HepG2 (cell line): ENCODE data around the gene TUBA8. TPM values are rescaled to one million over a fixed set of nuclear protein-coding genes. Genes with fewer than 3 reads are reported as not detected.

Experiments used
- AGO2 ChIP-seq: fragments of 200-400 bp; formaldehyde crosslinking; optimal IDR thresholded peaks from 2 replicates; pipeline ENCODE3; 2017; ENCODE audit warnings: mild to moderate bottlenecking, low read depth, low read length, moderate library complexity
- CTCF ChIP-seq: sonication (generic); formaldehyde crosslinking; IDR thresholded peaks from 2 replicates; pipeline ENCODE4 v1.5.0; 2020; ENCODE audit warnings: mild to moderate bottlenecking, missing genetic modification reagents, moderate library complexity
- EHMT2 ChIP-seq: fragments of 200-600 bp; sonication (generic); IDR thresholded peaks from 2 replicates; pipeline ENCODE4 v1.7.0; 2017; ENCODE audit warnings: antibody characterized with exemption, low read depth, low read length, borderline replicate concordance
- ISL2 ChIP-seq: sonication (generic); formaldehyde crosslinking; IDR thresholded peaks from 2 replicates; pipeline ENCODE4 v1.5.0; 2020; ENCODE audit warnings: missing genetic modification reagents
- KLF16 ChIP-seq, 2 experiments: sonication (generic) in 1 of 2; formaldehyde crosslinking in 1 of 2; IDR thresholded peaks; 2 replicates each; pipeline versions ENCODE4 v1.6.1 to v1.8.0; 2016 to 2023; ENCODE audit warnings: missing genetic modification reagents in 2 of 2, missing compliant biosample characterization in 1 of 2
- MAX ChIP-seq: IDR thresholded peaks from 2 replicates; pipeline ENCODE4 v1.6.1; 2012; ENCODE audit warnings: inconsistent platforms
- MED8 ChIP-seq: sonication (generic); formaldehyde crosslinking; IDR thresholded peaks from 2 replicates; pipeline ENCODE4 v1.8.1; 2023; ENCODE audit warnings: mild to moderate bottlenecking, missing genetic modification reagents; ENCODE audit not compliant: insufficient replicate concordance
- MXI1 ChIP-seq: IDR thresholded peaks from 3 replicates; pipeline ENCODE4 v1.6.1; 2012; ENCODE audit warnings: low read depth, low read length, inconsistent platforms, borderline replicate concordance
- RBM39 ChIP-seq: fragments of 200-400 bp; formaldehyde crosslinking; IDR thresholded peaks from one replicate; pipeline ENCODE4 v1.6.1; 2018; ENCODE audit warnings: antibody characterized with exemption, mild to moderate bottlenecking, low read depth, low read length; ENCODE audit not compliant: poor library complexity, severe bottlenecking
- SP4 ChIP-seq: sonication (generic); formaldehyde crosslinking; IDR thresholded peaks from 2 replicates; pipeline ENCODE4 v1.8.1; 2023; ENCODE audit warnings: mild to moderate bottlenecking, missing genetic modification reagents
- ZFP90 ChIP-seq: sonication (generic); formaldehyde crosslinking; IDR thresholded peaks from 2 replicates; pipeline ENCODE4 v1.8.0; 2022; ENCODE audit warnings: missing genetic modification reagents, mild to moderate bottlenecking, inconsistent platforms, borderline replicate concordance
- ZFP91 ChIP-seq: sonication (generic); formaldehyde crosslinking; IDR thresholded peaks from 2 replicates; pipeline ENCODE4 v1.9.0; 2022; ENCODE audit warnings: missing genetic modification reagents, mild to moderate bottlenecking, borderline replicate concordance
- ZNF251 ChIP-seq: sonication (generic); formaldehyde crosslinking; IDR thresholded peaks from 2 replicates; pipeline ENCODE4 v1.9.0; 2021; ENCODE audit warnings: mild to moderate bottlenecking, missing genetic modification reagents
- ZNF256 ChIP-seq: sonication (generic); formaldehyde crosslinking; conservative IDR thresholded peaks from 2 replicates; pipeline ENCODE4 v1.4.0; 2020; ENCODE audit warnings: missing genetic modification reagents
- ZNF260 ChIP-seq: sonication (generic); formaldehyde crosslinking; IDR thresholded peaks from 2 replicates; pipeline ENCODE4 v1.4.0; 2020; ENCODE audit warnings: missing genetic modification reagents, low read depth, mild to moderate bottlenecking, borderline replicate concordance
- ZNF414 ChIP-seq: sonication (generic); formaldehyde crosslinking; IDR thresholded peaks from 2 replicates; pipeline ENCODE4 v1.5.0; 2020; ENCODE audit warnings: missing genetic modification reagents
- ZNF709 ChIP-seq: sonication (generic); formaldehyde crosslinking; IDR thresholded peaks from 2 replicates; pipeline ENCODE4 v1.5.0; 2020; ENCODE audit warnings: mild to moderate bottlenecking, missing genetic modification reagents
- ZNF710 ChIP-seq: sonication (generic); formaldehyde crosslinking; IDR thresholded peaks from 2 replicates; pipeline ENCODE4 v1.5.0; 2020; ENCODE audit warnings: mild to moderate bottlenecking, missing genetic modification reagents, borderline replicate concordance
- ZNF737 ChIP-seq: sonication (generic); formaldehyde crosslinking; IDR thresholded peaks from 2 replicates; pipeline ENCODE4 v1.5.0; 2020; ENCODE audit warnings: missing genetic modification reagents, mild to moderate bottlenecking, borderline replicate concordance
- ZNF788 ChIP-seq: sonication (generic); formaldehyde crosslinking; IDR thresholded peaks from 2 replicates; pipeline ENCODE4 v1.5.0; 2020; ENCODE audit warnings: mild to moderate bottlenecking, missing genetic modification reagents, borderline replicate concordance
- ZSCAN20 ChIP-seq: sonication (generic); formaldehyde crosslinking; IDR thresholded peaks from 2 replicates; pipeline ENCODE4 v1.4.0; 2020; ENCODE audit warnings: missing genetic modification reagents, mild to moderate bottlenecking, borderline replicate concordance
- ZSCAN25 ChIP-seq: sonication (generic); formaldehyde crosslinking; IDR thresholded peaks from 2 replicates; pipeline ENCODE4 v1.8.0; 2022; ENCODE audit warnings: mild to moderate bottlenecking, missing genetic modification reagents
- polyA plus RNA-seq, 8 experiments: library from polyadenylated mRNA; depleted of rRNA in 3 of 8; stranded (reverse) in 7 of 8; unstranded in 1 of 8; fragments of >200 nt; fragmentation: Illumina TruSeq in 4 of 8; extraction: Trizol in 4 of 8; gene quantifications; 2 replicates each; pipeline versions ENCODE4 v1.2.1 to v1.2.3, GENCODE V29; 2011 to 2016; ENCODE audit warnings: low read depth in 4 of 8, missing spikeins in 1 of 8, mixed read lengths in 1 of 8; ENCODE audit not compliant: insufficient read depth in 1 of 8
- total RNA-seq, 5 experiments: library from RNA; depleted of rRNA; stranded (reverse); fragments of >200 nt; fragmentation: Illumina TruSeq; extraction: Trizol; gene quantifications; 2 replicates each; pipeline ENCODE4 v1.2.3, GENCODE V29; 2016; ENCODE audit warnings: low read depth in 1 of 5

Gene TUBA8
- total and polyA plus RNA-seq, 2 of the 13 experiments (the other 11 are each of a cell fraction or from before 2014, with no cell fraction given), result 0.35 to 0.69 TPM

- TF ChIP-seq CTCF (CRISPR knock-in tag) (peak; percentile 35; the same call in 1 of the 2 replicates), ZNF260 (no peak), ZNF737 (CRISPR knock-in tag) (no peak), RBM39 (peak; percentile 46), ZNF414 (CRISPR knock-in tag) (no peak), ZFP91 (CRISPR knock-in tag) (peak; percentile 48; the same call in 1 of the 2 replicates), MXI1 (peak; percentile 41; the same call in 1 of the 3 replicates), KLF16 (CRISPR knock-in tag; IDR thresholded peaks at IDR 0.05) (peak in 1 of 2 experiments; percentile 6; a peak in 1 of 4 replicates), ZNF710 (CRISPR knock-in tag) (no peak), ISL2 (CRISPR knock-in tag) (no peak), EHMT2 (no peak), SP4 (CRISPR knock-in tag) (no peak), ZNF788 (CRISPR knock-in tag) (0 out of 2 replicates have a peak, but pooled peaks have one; percentile 37), MAX (0 out of 2 replicates have a peak, but pooled peaks have one; percentile 23), ZNF256 (CRISPR knock-in tag) (no peak), ZSCAN25 (CRISPR knock-in tag) (no peak; the same call in 1 of the 2 replicates), ZNF709 (CRISPR knock-in tag) (peak; percentile 81; the same call in 1 of the 2 replicates), ZNF251 (CRISPR knock-in tag) (no peak), AGO2 (peak; percentile 79), ZSCAN20 (CRISPR knock-in tag) (no peak), MED8 (no peak), ZFP90 (CRISPR knock-in tag) (0 out of 2 replicates have a peak, but pooled peaks have one; percentile 5)
Measured at GRCh38 chr22:18078329-18079041, 32.1 kb upstream of the TUBA8 start (continued).
